Measurements from ENCODE around the gene TWNK.

Gene TWNK

DNA sequence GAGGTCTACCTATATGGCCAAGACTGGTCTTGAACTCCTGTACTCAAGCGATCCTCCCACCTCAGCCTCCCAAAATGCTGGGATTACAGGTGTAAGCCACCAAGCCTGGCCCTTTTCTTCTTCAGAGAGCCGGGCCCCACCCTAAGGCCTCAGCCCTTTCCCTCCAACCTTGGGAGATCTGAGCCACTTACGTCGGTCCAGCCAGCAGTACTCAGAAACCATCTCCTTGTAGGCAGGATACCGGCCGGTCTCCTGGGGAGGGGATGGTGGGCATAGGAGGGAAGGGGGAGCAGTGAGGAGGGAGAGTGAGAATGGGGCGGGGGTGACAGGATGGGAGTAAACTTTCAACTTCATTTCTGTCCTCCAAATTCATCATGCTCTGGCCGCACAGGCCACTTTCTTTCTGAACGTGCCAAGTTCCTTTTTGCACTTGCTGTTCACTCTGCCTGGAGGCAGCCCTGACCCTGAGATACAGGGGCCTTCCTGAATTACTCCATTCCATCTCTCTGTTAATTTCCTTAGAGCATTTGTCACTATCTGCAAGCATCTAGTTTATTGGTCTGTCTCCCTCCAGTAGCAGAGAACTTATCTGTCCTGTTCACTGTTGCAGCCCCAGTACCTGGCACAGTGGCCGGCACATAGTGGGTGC lies 33.2 kb downstream of the TWNK start:
- no peak for DNase-seq
- no peak overlapping the region for H3K4me2 ChIP-seq (ENCODE audit: insufficient read depth, low read length)

DNA sequence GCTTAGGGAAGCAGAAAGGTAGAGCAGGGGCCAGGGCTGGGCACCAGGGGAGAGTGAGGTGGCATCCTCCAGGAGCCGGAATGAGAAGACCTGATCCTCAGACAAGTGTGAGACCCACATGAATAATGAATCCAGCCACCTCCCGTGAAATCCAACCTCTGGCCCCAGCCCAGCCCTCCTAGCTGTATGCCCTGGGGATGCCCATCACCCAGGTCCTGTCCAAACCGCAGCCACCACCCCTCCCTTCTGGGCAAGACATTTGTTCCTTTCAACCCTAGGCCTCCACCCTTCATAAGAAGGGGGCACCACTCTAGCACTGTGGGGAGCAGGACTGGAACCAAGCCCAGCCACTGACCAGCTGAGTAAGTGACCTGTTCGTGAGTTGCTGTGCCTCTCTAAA lies 33.9 kb downstream of the TWNK start:
- H3K79me2 ChIP-seq (ENCODE audit: insufficient read depth, low read length), result no peaks in the 10 kb centered on the region
- ATAC-seq (ENCODE audit: insufficient read depth, low read depth), result no peak
- H3K4me3 ChIP-seq (ENCODE audit: low read depth in 1 of 2, low read length in 2 of 2), result no peak overlapping the region
- no peak overlapping the region for H3K9ac ChIP-seq (ENCODE audit: low read depth, low read length)
- no peak for DNase-seq
- no peaks in the 10 kb centered on the region for H3K9me3 ChIP-seq (ENCODE audit: insufficient read depth, low read length, severe bottlenecking)
- H3K27ac ChIP-seq (ENCODE audit: low read length), result no peak overlapping the region
- no peak overlapping the region for H3K4me2 ChIP-seq (ENCODE audit: insufficient read depth, low read length)
- H4K20me1 ChIP-seq (ENCODE audit: insufficient read depth, low read length), result no peaks in the 10 kb centered on the region
- H3K4me1 ChIP-seq (ENCODE audit: insufficient read depth, low read length), result no peaks in the 10 kb centered on the region
- TF ChIP-seq EZH2 (IDR thresholded peaks at IDR 0.05; ENCODE audit: borderline replicate concordance, low read depth, low read length, severe bottlenecking), result no peak
- TF ChIP-seq, protein P1, sequence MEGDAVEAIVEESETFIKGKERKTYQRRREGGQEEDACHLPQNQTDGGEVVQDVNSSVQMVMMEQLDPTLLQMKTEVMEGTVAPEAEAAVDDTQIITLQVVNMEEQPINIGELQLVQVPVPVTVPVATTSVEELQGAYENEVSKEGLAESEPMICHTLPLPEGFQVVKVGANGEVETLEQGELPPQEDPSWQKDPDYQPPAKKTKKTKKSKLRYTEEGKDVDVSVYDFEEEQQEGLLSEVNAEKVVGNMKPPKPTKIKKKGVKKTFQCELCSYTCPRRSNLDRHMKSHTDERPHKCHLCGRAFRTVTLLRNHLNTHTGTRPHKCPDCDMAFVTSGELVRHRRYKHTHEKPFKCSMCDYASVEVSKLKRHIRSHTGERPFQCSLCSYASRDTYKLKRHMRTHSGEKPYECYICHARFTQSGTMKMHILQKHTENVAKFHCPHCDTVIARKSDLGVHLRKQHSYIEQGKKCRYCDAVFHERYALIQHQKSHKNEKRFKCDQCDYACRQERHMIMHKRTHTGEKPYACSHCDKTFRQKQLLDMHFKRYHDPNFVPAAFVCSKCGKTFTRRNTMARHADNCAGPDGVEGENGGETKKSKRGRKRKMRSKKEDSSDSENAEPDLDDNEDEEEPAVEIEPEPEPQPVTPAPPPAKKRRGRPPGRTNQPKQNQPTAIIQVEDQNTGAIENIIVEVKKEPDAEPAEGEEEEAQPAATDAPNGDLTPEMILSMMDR (IDR thresholded peaks at IDR 0.05; ENCODE audit: borderline replicate concordance, extremely low read depth, low read length, poor library complexity, severe bottlenecking), result no peak
- H3K27me3 ChIP-seq (ENCODE audit: insufficient read depth, low read length, poor library complexity), result peaks cover 4% of the 10 kb centered on the region
- no peak overlapping the region for H2AFZ ChIP-seq (ENCODE audit: low read depth, low read length)
- H3K36me3 ChIP-seq (ENCODE audit: insufficient read depth, low read length), result no peaks in the 10 kb centered on the region

More for the DNA sequence above, 33.2 kb downstream of the TWNK start:
- no peak for ATAC-seq (ENCODE audit: insufficient read depth, low read depth)
- Histone ChIP-seq H3K79me2 (ENCODE audit: insufficient read depth, low read length) (no peaks in the 10 kb centered on the region), H2AFZ (ENCODE audit: low read depth, low read length) (no peak overlapping the region), H3K36me3 (ENCODE audit: insufficient read depth, low read length) (no peaks in the 10 kb centered on the region), H3K9me3 (ENCODE audit: insufficient read depth, low read length, severe bottlenecking) (no peaks in the 10 kb centered on the region), H3K4me1 (ENCODE audit: insufficient read depth, low read length) (no peaks in the 10 kb centered on the region), H3K4me3 (ENCODE audit: low read depth in 1 of 2, low read length in 2 of 2) (no peak overlapping the region), H3K27me3 (ENCODE audit: insufficient read depth, low read length, poor library complexity) (peaks cover 4% of the 10 kb centered on the region), H3K9ac (ENCODE audit: low read depth, low read length) (no peak overlapping the region), H3K27ac (ENCODE audit: low read length) (no peak overlapping the region), H4K20me1 (ENCODE audit: insufficient read depth, low read length) (no peaks in the 10 kb centered on the region)
- no peak for TF ChIP-seq EZH2 (IDR thresholded peaks at IDR 0.05; ENCODE audit: borderline replicate concordance, low read depth, low read length, severe bottlenecking)

DNA sequence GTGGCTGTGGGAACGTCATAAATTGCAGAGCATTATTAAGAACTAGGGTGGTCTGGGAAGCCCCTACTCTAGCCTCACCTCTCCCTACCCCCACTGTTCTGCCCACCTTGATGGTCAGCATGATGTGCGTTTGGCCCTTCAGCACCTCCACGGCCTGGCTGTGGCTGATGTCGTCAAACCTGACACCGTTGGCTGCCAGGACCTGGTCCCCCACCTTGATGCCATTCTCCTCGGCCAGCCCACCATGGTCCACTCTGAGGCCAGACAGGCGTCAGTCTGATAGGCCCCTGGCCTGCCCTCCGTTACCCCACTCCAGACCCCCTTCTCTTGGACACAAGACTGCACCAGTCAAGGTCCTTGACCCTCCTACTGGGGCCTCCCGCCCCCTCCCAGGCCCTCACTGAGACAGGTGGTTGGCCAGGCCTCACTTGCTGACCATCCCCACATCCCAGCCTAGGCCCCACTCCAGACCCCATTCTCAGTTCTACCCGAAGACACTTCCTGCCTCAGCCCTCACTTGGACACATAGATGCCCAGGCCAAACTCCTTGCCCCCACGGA lies 34.4 kb downstream of the TWNK start:
- Histone ChIP-seq H2AFZ (ENCODE audit: low read depth, low read length) (no peak overlapping the region), H3K4me3 (ENCODE audit: low read depth in 1 of 2, low read length in 2 of 2) (no peak overlapping the region), H3K79me2 (ENCODE audit: insufficient read depth, low read length) (no peaks in the 10 kb centered on the region), H4K20me1 (ENCODE audit: insufficient read depth, low read length) (no peaks in the 10 kb centered on the region), H3K4me2 (ENCODE audit: insufficient read depth, low read length) (no peak overlapping the region), H3K4me1 (ENCODE audit: insufficient read depth, low read length) (no peaks in the 10 kb centered on the region), H3K9me3 (ENCODE audit: insufficient read depth, low read length, severe bottlenecking) (no peaks in the 10 kb centered on the region), H3K27ac (ENCODE audit: low read length) (no peak overlapping the region), H3K9ac (ENCODE audit: low read depth, low read length) (no peak overlapping the region), H3K27me3 (ENCODE audit: insufficient read depth, low read length, poor library complexity) (peaks cover 4% of the 10 kb centered on the region), H3K36me3 (ENCODE audit: insufficient read depth, low read length) (no peaks in the 10 kb centered on the region)
- DNase-seq, result no peak
- ATAC-seq (ENCODE audit: insufficient read depth, low read depth), result no peak
- TF ChIP-seq EZH2 (IDR thresholded peaks at IDR 0.05; ENCODE audit: borderline replicate concordance, low read depth, low read length, severe bottlenecking), result no peak
- TF ChIP-seq, protein P1 (IDR thresholded peaks at IDR 0.05; ENCODE audit: borderline replicate concordance, extremely low read depth, low read length, poor library complexity, severe bottlenecking), result no peak

DNA sequence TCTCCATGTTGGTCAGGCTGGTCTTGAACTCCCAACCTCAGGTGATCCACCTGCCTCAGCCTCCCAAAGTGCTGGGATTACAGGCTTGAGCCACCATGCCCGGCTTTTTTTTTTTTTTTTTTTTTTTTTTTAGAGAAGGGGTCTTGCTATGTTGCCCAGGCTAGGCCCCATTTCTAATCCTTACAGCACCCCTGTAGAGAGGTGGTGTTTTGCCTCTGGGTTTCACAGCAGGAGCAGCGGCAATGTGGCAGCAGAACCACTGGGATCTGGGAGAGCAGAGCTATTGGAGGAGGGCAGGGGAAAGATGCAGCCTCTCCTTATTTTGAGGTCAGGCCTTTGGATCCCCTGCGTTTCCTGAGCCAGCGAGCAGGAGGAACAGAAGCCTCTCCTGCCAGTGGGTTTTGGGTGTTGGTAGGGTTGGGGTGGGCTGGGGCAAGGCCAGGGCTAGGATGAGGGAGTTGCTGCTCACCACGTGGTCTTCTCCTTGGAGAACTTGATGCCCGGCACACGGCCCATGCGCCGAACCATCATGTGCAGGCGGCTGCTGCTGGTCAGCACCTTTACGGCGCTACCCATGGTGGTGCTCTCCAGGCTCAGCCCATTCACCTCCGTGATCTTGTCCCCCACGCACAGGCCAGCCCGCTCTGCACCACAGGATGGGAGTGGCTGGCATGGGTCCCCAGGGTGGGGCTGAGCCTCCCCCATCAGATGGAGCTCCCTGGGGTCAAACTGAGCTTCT lies 35.8 kb downstream of the TWNK start:
- Histone ChIP-seq H3K79me2 (ENCODE audit: insufficient read depth, low read length) (no peaks in the 10 kb centered on the region), H3K4me1 (ENCODE audit: insufficient read depth, low read length) (no peaks in the 10 kb centered on the region), H4K20me1 (ENCODE audit: insufficient read depth, low read length) (no peaks in the 10 kb centered on the region), H2AFZ (ENCODE audit: low read depth, low read length) (no peak overlapping the region), H3K27ac (ENCODE audit: low read length) (no peak overlapping the region), H3K36me3 (ENCODE audit: insufficient read depth, low read length) (no peaks in the 10 kb centered on the region), H3K9ac (ENCODE audit: low read depth, low read length) (no peak overlapping the region), H3K4me3 (ENCODE audit: low read depth in 1 of 2, low read length in 2 of 2) (no peak overlapping the region), H3K27me3 (ENCODE audit: insufficient read depth, low read length, poor library complexity) (peaks cover 6% of the 10 kb centered on the region), H3K4me2 (ENCODE audit: insufficient read depth, low read length) (no peak overlapping the region), H3K9me3 (ENCODE audit: insufficient read depth, low read length, severe bottlenecking) (no peaks in the 10 kb centered on the region)
- DNase-seq, result no peak
- TF ChIP-seq, protein P1 (IDR thresholded peaks at IDR 0.05; ENCODE audit: borderline replicate concordance, extremely low read depth, low read length, poor library complexity, severe bottlenecking), result no peak
- no peak for TF ChIP-seq EZH2 (IDR thresholded peaks at IDR 0.05; ENCODE audit: borderline replicate concordance, low read depth, low read length, severe bottlenecking)
- no peak for ATAC-seq (ENCODE audit: insufficient read depth, low read depth)

Data from DND-41 (cell line).